Mucosa of rectum (tissue), 2 donors: Measurements from ENCODE around the gene GRM4.

Experiments used
- H3K27ac ChIP-seq, 2 donors: one replicate each; pipeline ENCODE4 v1.7.0; 2013; ENCODE audit warnings: inconsistent platforms in 2 of 2, low read depth in 2 of 2, low read length in 2 of 2
- H3K27me3 ChIP-seq, 2 donors: one replicate each; pipeline ENCODE4 v1.7.0; 2013; ENCODE audit warnings: low read length in 2 of 2; ENCODE audit not compliant: control insufficient read depth in 2 of 2, insufficient read depth in 2 of 2
- H3K36me3 ChIP-seq, 2 donors: one replicate each; pipeline ENCODE4 v1.7.0; 2013; ENCODE audit warnings: low read length in 2 of 2; ENCODE audit not compliant: control insufficient read depth in 2 of 2, insufficient read depth in 2 of 2
- H3K4me1 ChIP-seq, 2 donors: one replicate each; pipeline ENCODE4 v1.7.0; 2013; ENCODE audit warnings: low read length in 2 of 2, mild to moderate bottlenecking in 1 of 2; ENCODE audit not compliant: control insufficient read depth in 2 of 2, insufficient read depth in 2 of 2
- H3K4me3 ChIP-seq, 2 donors: one replicate each; pipeline ENCODE4 v1.7.0; 2013; ENCODE audit warnings: low read length in 2 of 2
- H3K9ac ChIP-seq, 2 donors: one replicate each; pipeline ENCODE4 v1.7.0; 2013; ENCODE audit warnings: low read length in 2 of 2, low read depth in 1 of 2, mild to moderate bottlenecking in 1 of 2
- H3K9me3 ChIP-seq, 2 donors: one replicate each; pipeline ENCODE4 v1.7.0; 2013; ENCODE audit warnings: low read length in 2 of 2; ENCODE audit not compliant: control insufficient read depth in 2 of 2
- donor health status: healthy.
- donor health status: Normal muscosa, but diverticular disease.

Gene GRM4

GRCh38 chr6:34090529-34090928, 55.4 kb downstream of the GRM4 start:
- no peaks in the 10 kb centered on the region for H3K4me1 ChIP-seq
- no peaks in the 10 kb centered on the region for H3K36me3 ChIP-seq
- H3K27me3 ChIP-seq: peaks cover 3 to 9% of the 10 kb centered on the region in 2 donors
- H3K9me3 ChIP-seq: no peaks in the 10 kb centered on the region
- H3K27ac ChIP-seq: no peak overlapping the region
- H3K4me3 ChIP-seq: no peak overlapping the region
- H3K9ac ChIP-seq: no peak overlapping the region

DNA sequence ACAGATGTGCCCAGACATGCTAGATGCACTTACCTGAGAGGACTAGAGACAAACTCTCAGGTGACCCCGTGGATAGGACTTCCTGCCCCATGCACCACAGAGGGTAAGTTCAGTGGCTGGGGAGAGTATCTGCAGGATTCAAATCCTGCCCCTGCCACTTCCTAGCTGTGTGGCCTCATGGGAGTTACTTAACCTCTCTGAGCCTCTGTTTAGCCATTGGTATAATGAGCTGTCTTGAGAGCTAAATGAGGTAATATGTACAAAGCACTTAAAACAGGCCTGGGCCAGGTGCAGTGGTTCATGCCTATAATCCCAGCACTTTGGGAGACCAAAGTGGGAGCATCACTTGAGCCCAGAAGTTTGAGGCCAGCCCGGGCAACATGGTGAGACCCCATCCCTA, 59.3 kb downstream of the GRM4 start:
- Histone ChIP-seq H3K27ac (no peak overlapping the region), H3K9me3 (no peaks in the 10 kb centered on the region), H3K27me3 (no peaks in the 10 kb centered on the region), H3K4me3 (no peak overlapping the region), H3K4me1 (no peaks in the 10 kb centered on the region), H3K36me3 (no peaks in the 10 kb centered on the region), H3K9ac (no peak overlapping the region)

DNA sequence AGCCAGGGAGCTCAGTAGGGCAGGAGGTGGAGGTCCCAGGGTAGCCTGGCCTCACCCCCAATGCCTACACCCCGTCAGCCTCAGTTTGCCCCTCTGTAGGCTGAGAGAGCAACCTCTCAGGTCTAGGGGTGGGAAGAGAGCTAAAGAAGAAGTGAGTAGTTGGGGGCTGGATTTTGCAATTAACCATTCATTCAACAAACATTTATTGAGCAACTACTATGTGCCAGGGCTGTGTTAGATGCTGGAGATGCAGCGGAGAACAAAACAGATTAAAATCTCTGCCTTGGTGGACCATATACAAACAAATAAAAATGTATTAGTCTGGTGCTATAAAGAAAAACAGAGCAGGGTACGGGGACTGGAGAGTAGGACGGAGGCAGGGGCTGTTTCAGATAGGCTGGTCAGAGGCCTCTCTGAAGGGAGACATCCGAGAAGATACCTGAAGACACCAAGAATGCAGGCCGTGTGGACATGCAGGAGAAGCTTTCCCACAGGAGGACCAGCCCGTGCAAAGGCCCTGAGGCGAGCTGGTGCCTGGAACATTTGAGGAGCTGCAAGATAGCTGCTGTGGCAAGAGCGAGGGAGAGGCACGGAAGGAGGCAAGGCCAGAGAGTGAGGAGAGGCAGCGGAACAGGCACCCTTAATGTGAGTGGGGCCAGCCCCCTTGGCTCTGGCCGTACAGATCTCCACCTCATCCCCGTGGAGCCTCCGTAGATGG, 60.3 kb downstream of the GRM4 start:
- H3K9ac ChIP-seq: no peak overlapping the region
- H3K27ac ChIP-seq: no peak overlapping the region
- H3K4me1 ChIP-seq: no peaks in the 10 kb centered on the region
- H3K4me3 ChIP-seq: no peak overlapping the region
- H3K9me3 ChIP-seq: no peaks in the 10 kb centered on the region
- no peaks in the 10 kb centered on the region for H3K36me3 ChIP-seq
- no peaks in the 10 kb centered on the region for H3K27me3 ChIP-seq

GRCh38 chr6:34084591-34085290, 61.1 kb downstream of the GRM4 start:
- H3K9ac ChIP-seq: no peak overlapping the region
- no peak overlapping the region for H3K4me3 ChIP-seq
- no peaks in the 10 kb centered on the region for H3K4me1 ChIP-seq
- H3K9me3 ChIP-seq: no peaks in the 10 kb centered on the region
- H3K27me3 ChIP-seq: no peaks in the 10 kb centered on the region
- no peak overlapping the region for H3K27ac ChIP-seq
- no peaks in the 10 kb centered on the region for H3K36me3 ChIP-seq

DNA sequence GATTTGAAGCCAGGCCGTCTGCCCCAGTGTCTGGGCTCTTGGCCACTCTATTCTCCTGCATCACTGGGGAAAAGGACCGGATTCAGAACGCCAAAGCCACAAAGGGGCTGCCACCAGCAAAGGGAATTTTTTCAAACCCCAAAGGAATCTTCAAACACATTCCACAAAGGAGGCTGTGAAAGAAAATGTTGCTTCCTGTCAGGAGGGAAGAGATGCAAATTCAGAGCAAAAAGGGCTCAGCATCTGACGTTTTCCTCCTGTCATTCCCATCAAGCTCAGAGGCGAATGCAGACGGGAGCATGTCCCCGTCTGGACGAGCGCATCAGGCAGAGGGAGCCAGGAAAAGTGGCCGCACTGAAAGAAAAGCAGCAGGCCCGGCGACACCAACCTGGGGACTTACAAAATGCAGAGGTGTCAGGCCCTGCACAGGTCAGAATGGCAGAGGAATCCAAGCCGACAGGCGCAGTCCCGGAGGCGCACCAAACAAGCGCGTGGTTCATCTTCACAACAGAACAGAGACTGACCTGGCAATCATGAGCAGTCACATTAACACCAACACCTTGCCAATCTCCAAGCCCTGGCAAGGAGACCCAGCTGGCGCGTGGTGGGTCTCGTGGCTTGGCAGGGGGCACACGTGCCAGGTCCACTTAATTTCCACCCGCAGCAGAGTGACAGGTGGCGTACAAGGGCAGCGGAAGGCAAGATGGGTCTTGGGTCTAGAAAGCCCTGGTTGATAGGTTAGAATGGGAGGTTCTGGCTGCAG, 62.8 kb downstream of the GRM4 start:
- Histone ChIP-seq H3K36me3 (no peaks in the 10 kb centered on the region), H3K9ac (no peak overlapping the region)

GRCh38 chr6:34082348-34082747, 63.5 kb downstream of the GRM4 start:
- Histone ChIP-seq H3K9me3 (no peaks in the 10 kb centered on the region), H3K27me3 (no peaks in the 10 kb centered on the region), H3K4me1 (no peaks in the 10 kb centered on the region), H3K9ac (no peak overlapping the region), H3K36me3 (no peaks in the 10 kb centered on the region), H3K27ac (no peak overlapping the region), H3K4me3 (no peak overlapping the region)

More for the DNA sequence above, 62.8 kb downstream of the GRM4 start:
- Histone ChIP-seq H3K4me1 (no peaks in the 10 kb centered on the region), H3K27ac (no peak overlapping the region), H3K27me3 (no peaks in the 10 kb centered on the region), H3K4me3 (no peak overlapping the region), H3K9me3 (no peaks in the 10 kb centered on the region)

GRCh38 chr6:34080357-34080756, 65.5 kb downstream of the GRM4 start:
- Histone ChIP-seq H3K27ac (no peak overlapping the region), H3K36me3 (no peaks in the 10 kb centered on the region), H3K4me3 (no peak overlapping the region), H3K4me1 (no peaks in the 10 kb centered on the region), H3K27me3 (no peaks in the 10 kb centered on the region), H3K9me3 (no peaks in the 10 kb centered on the region), H3K9ac (no peak overlapping the region)

DNA sequence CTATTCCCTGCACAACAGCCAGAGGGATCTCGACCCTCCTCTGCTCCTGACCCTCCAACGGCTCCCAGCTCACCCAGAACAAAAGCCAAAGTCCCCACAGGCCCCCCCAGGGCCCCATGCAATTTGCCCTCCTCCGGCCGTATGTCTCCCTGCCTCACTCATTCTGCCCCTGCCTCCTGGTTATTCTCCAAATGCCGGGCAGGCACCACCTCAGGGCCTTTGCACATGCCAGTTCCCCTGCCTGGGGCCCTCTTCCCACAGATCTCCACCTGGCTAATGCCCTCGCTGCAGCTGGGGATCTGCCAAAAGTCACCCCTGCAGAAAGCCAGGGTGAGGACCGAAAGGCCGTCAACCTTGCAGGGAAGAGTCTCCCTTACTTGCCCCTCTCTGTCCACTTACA, 66.0 kb downstream of the GRM4 start:
- Histone ChIP-seq H3K27ac (no peak overlapping the region), H3K9ac (no peak overlapping the region), H3K4me1 (no peaks in the 10 kb centered on the region), H3K4me3 (no peak overlapping the region), H3K36me3 (no peaks in the 10 kb centered on the region), H3K9me3 (no peaks in the 10 kb centered on the region), H3K27me3 (no peaks in the 10 kb centered on the region)

GRCh38 chr6:34075906-34076305, 70.0 kb downstream of the GRM4 start:
- H3K27me3 ChIP-seq: no peaks in the 10 kb centered on the region
- H3K9ac ChIP-seq: no peak overlapping the region

GRCh38 chr6:34074064-34074742, 71.7 kb downstream of the GRM4 start:
- Histone ChIP-seq H3K27me3 (peaks cover 0 to 2% of the 10 kb centered on the region in 2 donors), H3K36me3 (no peaks in the 10 kb centered on the region), H3K9me3 (no peaks in the 10 kb centered on the region), H3K9ac (no peak overlapping the region), H3K4me1 (no peaks in the 10 kb centered on the region), H3K4me3 (no peak overlapping the region), H3K27ac (no peak overlapping the region)

More at GRCh38 chr6:34075906-34076305, 70.0 kb downstream of the GRM4 start:
- no peak overlapping the region for H3K4me3 ChIP-seq
- no peaks in the 10 kb centered on the region for H3K9me3 ChIP-seq
- H3K4me1 ChIP-seq: no peaks in the 10 kb centered on the region
- no peaks in the 10 kb centered on the region for H3K36me3 ChIP-seq
- no peak overlapping the region for H3K27ac ChIP-seq
